ENCODE results near the gene CHAF1A.

CHAF1A gene

DNA sequence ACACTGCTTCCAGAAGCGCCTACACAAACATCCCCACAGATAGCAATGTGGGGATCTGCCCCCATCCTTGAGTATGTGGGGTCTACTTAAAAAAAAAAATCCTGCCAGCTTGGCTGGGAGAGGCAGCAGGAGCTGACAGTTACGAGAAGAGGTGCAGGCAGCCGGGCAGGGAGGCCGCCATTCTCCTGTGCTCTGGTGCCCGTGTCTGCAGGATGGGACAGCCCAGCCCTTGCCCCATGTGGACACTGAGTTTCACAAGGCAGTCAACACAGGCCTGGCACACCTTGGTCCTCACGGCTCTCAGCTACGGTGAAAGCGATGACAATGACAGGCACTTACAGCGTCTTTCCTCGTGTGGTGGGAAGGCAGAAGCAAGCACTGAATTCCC is 35.1 kb upstream of the CHAF1A start:
- DNase-seq (ENCODE audit: low spot score) (no peak), FAIRE-seq (no peak)

- DNase-seq (ENCODE audit: low spot score) (no peak), FAIRE-seq (no peak)
Observed at GRCh38 chr19:4367781-4368127, 34.7 kb upstream of the CHAF1A start.

GRCh38 chr19:4368128-4368820 is 34.2 kb upstream of the CHAF1A start:
- no peak for DNase-seq (ENCODE audit: low spot score)
- FAIRE-seq, result no peak

GRCh38 chr19:4369109-4369887 is 33.1 kb upstream of the CHAF1A start:
- FAIRE-seq (peak; percentile 82), DNase-seq (ENCODE audit: low spot score) (peak; percentile 75)

DNA sequence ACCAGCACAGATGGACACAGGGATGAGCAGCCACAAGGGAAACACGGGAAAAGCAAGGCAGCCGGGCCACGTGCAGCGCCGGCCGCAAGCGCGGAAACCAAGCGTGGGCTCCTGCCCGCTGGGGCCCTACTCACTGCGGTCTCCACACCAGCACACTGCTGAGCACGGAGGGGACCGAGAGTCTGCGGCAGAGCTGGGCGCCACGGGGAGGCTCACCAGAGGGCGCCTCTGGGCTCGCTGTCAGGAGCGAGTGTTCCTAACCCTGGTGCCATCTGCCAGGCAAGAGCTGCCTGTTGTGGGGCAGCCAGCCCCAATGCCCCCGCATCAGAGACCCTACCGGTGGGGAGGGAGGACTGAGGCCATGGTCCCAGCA is 32.6 kb upstream of the CHAF1A start:
- DNase-seq (ENCODE audit: low spot score) (peak; percentile 64), FAIRE-seq (no peak)

DNA sequence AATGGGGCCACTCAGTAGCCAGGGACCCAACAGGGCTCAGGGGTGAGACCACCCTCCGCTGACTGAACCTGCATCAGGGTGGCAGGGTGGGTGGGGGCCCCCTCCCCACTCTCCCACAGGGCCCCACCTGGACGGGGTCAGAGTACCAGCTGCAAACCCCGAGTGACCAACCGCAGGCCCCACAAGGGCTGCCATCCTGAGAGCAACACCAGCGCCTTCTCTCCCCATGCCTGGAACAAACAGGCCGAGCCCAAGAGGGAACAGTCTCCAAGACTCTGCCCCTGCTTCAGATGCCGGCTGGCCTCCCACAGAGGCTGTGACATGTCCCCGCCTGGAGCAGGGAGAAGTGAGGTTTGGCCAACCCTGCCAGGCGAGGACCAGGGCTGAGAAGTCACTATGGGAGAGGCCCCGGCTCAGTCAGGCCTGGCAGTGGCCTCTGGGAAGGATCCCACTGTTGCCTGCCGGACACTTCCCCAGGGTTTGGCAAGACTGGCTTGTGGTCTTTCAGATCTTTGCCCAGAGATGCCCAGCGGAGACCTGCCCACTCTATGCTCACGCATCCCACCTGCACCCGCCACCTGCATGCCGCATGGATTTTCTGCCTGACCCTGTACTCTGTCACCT is 31.9 kb upstream of the CHAF1A start:
- no peak for DNase-seq (ENCODE audit: low spot score)
- FAIRE-seq, result no peak

DNA sequence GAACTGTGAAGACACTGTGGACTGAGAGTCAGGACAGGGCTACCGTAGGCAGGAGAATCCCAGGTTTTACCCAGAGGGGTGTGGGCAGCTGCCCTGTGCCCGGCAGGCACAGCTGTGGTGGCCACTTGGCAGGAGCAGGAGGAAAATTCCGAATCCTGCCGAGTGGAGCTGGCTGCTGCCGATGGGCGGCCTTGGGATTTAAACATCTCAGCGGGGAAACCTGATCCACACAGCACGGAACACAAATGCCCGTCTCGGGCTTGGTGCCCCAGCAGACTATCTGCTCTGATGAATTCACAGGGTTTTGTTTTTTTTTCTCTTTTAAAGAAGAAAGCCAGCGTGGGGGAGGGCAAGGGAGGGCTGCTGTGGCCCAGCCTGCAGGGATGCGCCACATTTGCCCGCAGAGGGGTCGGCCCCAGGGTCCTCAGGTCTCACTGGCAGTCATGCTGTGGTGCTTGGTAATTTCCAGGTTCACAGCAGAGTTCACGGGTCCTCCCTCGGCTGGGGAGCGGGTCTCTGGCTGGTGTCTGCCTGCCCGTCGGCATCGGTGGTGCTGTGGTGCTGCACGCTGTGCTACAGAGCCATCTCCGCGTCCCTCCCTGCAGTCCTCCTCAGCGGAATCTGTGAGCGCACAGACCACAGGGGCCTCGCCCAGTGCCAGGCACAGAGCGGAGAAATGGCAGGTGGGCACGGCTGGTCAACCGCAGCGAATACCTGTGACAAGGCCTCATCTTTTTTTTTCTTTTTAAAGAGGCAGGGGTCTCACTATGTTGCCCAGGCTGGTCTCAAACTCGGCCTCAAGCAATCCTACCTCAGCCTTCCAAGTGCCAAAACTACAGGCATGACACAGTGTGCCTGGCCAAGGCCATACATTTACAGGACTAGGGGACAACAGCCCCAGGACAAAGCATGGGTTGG is 30.9 kb upstream of the CHAF1A start:
- DNase-seq (ENCODE audit: low spot score) (no peak), FAIRE-seq (no peak)

- DNase-seq (ENCODE audit: low spot score) (no peak), FAIRE-seq (no peak)
Observed at GRCh38 chr19:4372165-4373012, 30.1 kb upstream of the CHAF1A start.

DNA sequence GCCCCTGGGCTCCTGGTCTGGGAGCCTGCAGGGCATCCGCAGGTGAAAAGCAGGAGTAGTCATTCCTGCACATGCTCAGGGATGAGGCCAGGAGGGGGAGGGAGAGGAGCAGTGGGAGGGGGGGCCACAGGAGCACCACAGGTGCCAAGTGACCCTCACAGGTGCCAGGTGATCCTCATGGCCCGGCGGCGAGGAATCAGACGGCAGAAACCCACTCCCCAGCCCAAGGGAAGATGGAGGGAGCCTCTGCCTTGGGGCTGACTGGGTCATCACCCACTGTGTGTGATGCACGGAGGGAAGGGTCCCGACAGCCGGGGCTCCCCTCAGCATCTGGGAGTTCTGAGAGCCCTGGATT is 29.4 kb upstream of the CHAF1A start:
- FAIRE-seq (no peak), DNase-seq (ENCODE audit: low spot score) (no peak)

DNA sequence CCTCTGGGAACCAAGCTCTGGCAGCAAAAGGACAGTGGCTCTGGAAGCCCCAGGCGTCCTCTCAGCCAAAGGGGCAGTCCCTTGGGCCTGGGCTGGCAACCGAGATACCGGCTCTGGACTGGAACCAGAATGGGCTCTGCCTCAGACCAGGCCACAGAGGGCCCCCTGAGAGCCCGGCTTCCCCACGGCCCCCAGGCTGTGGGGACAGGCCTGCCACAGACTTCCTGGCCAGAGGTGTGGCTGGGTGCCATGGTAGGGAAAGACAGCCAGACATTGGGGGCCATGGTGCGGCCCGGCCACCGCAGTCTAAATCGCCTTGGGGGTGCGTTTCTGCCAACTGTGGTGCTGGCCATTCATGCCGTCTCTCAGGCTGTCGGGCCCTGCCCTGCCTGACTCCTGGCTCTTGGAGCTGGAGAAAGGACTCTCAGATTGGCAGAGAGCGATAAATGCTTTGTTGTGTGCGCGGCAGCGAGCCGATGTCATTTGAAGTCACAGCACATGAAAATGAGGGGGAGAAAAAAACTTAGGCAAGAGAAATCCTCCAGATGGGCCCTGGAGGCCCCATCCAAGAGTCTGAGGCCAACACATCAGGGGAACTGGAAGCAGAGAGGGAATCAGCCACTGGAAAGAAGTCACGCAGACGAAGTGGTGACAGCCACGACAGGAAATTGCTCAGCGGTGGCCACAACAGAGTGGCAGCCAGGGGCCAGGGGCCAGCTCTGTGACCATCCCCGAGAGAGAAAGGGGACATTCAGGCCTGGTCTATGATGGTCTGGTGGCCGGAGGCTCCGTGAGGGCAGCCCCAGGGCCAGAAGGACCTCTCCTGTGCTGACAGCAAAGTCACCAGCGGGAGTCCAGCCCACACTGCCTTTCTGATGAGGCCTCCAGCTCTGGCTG is 28.6 kb upstream of the CHAF1A start:
- FAIRE-seq (no peak), DNase-seq (ENCODE audit: low spot score) (peak; percentile 57)

DNA sequence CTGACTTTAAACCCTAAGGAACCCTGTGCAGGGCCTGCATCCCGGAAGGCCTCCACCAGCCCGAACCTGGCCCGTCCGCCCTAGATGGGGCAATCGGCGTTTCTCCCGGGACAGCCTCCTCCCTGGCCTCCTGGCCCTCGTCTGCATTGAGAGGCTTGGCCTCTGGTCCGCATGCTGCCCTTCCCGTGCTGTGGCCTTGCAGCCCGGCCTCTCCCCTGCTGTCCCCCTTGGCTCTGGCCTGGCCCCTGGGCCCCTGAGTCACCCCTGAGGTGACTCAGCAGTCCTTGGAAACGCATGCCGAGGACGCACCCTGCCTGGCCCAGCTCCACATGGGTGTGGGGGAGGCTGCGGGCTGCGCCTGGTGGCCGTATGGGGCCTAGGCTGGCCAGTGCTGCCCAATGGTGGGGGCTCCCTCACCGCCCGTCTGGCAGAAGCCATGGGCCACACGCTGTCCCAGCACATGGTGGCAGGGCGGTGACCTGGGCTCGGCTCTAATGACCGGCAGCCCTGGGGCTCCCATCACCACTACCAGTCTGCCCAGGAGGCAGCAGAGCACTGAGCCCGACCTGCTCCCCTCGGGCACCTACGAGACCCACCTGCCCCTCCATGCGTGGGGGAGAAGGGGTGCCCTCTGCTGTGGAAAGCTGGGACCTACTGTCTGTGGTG is 27.8 kb upstream of the CHAF1A start:
- peak; percentile 84 for FAIRE-seq
- DNase-seq (ENCODE audit: low spot score), result peak; percentile 92

GRCh38 chr19:4375164-4376027 is 27.0 kb upstream of the CHAF1A start:
- DNase-seq (ENCODE audit: low spot score), result peak; percentile 41
- no peak for FAIRE-seq

- FAIRE-seq (no peak), DNase-seq (ENCODE audit: low spot score) (no peak)
Observed at GRCh38 chr19:4376028-4376670, 26.3 kb upstream of the CHAF1A start.

GRCh38 chr19:4376671-4376990 is 25.8 kb upstream of the CHAF1A start:
- no peak for FAIRE-seq

GRCh38 chr19:4376991-4377781 is 25.3 kb upstream of the CHAF1A start:
- peak; percentile 68 for FAIRE-seq
- DNase-seq (ENCODE audit: low spot score), result peak; percentile 76

More at GRCh38 chr19:4376671-4376990, 25.8 kb upstream of the CHAF1A start:
- no peak for DNase-seq (ENCODE audit: low spot score)

DNA sequence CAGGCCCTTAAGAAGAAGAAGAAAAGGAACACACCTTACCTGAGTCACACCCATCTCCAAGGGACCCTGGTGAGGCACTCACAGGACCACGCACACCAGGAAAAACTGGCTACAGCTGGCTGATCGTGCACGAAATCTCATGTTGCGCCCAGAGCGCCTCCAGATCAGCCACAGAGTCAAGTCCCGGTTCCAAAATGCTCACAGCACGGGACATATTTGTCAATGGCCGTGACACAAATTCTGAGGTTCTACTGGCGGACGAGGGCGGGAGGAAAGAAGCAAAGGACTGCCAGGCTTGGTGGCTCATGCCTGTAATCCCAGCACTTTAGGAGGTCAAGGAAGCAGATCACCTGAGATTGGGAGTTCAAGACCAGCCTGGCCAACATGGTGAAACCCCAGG is 23.6 kb upstream of the CHAF1A start:
- DNase-seq (ENCODE audit: low spot score) (no peak), FAIRE-seq (no peak)
